ENCODE results near the gene DNAJC21.

DNA sequence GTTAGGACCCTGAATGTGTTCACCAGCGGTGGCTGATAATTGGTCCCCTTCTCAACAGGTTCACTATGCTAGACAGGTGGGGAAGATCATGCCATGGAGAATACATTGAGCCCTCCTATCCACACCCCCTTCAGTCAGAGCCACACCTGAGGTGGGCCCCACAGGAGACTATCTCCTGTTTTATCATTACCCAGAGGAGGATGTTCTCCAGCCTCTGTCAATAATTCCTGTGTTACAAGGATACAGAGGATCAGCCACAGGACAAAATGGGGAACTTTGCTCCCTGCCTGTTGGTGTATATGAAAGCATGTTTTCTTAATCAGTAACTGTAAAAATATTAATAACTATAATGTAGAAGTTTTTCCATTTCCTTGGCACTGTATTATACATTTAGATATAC lies 40.0 kb upstream of the DNAJC21 start:
- TF ChIP-seq POLR2AphosphoS5 (IDR thresholded peaks at IDR 0.05) (no peak), EP300 (IDR thresholded peaks at IDR 0.05; ENCODE audit: low read depth) (no peak), POLR2A (IDR thresholded peaks at IDR 0.05) (no peak)
- TF ChIP-seq, protein P1, sequence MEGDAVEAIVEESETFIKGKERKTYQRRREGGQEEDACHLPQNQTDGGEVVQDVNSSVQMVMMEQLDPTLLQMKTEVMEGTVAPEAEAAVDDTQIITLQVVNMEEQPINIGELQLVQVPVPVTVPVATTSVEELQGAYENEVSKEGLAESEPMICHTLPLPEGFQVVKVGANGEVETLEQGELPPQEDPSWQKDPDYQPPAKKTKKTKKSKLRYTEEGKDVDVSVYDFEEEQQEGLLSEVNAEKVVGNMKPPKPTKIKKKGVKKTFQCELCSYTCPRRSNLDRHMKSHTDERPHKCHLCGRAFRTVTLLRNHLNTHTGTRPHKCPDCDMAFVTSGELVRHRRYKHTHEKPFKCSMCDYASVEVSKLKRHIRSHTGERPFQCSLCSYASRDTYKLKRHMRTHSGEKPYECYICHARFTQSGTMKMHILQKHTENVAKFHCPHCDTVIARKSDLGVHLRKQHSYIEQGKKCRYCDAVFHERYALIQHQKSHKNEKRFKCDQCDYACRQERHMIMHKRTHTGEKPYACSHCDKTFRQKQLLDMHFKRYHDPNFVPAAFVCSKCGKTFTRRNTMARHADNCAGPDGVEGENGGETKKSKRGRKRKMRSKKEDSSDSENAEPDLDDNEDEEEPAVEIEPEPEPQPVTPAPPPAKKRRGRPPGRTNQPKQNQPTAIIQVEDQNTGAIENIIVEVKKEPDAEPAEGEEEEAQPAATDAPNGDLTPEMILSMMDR (IDR thresholded peaks at IDR 0.05), result no peak

All from transverse colon (tissue), 4 donors.